GM23338 (cell line): ENCODE results near the gene TAB3. TPM values are rescaled to one million over a fixed set of nuclear protein-coding genes. Genes with fewer than 3 reads are reported as not detected.

Experiments
- ATAC-seq: fragments of 200-7000 bp; cut with Tn5 transposase; 3 replicates; pipeline ENCODE4 v1.9.1; 2020
- DNase-seq: peaks from one replicate; pipeline ENCODE4 v3.0.0-alpha.2; 2015; ENCODE audit warnings: low spot score
- H2AFZ ChIP-seq: fragments of 200-600 bp; sonication (generic); 2 replicates; pipeline ENCODE4 v1.8.0; 2016; ENCODE audit warnings: antibody characterized with exemption, mild to moderate bottlenecking, moderate library complexity
- H3F3A ChIP-seq: fragments of 200-600 bp; sonication (generic); replicated peaks from 2 replicates; pipeline ENCODE4 v1.8.0; 2017; ENCODE audit warnings: antibody characterized with exemption, mixed run types, low read depth
- H3K27ac ChIP-seq: fragments of 200-600 bp; sonication (generic); 2 replicates; pipeline ENCODE4 v1.6.1; 2016; ENCODE audit warnings: low read depth
- H3K27me3 ChIP-seq: fragments of 200-600 bp; sonication (generic); 2 replicates; pipeline ENCODE4 v1.8.0; 2016; ENCODE audit warnings: mild to moderate bottlenecking, mixed run types, moderate library complexity; ENCODE audit not compliant: insufficient read depth
- H3K36me3 ChIP-seq: fragments of 200-600 bp; sonication (generic); 2 replicates; pipeline ENCODE4 v1.8.0; 2016; ENCODE audit warnings: mild to moderate bottlenecking; ENCODE audit not compliant: insufficient read depth
- H3K4me1 ChIP-seq: fragments of 200-600 bp; sonication (generic); 2 replicates; pipeline ENCODE4 v1.8.0; 2016; ENCODE audit warnings: mild to moderate bottlenecking, moderate library complexity; ENCODE audit not compliant: insufficient read depth
- H3K4me2 ChIP-seq: fragments of 200-600 bp; sonication (generic); 2 replicates; pipeline ENCODE4 v1.7.1; 2017; ENCODE audit warnings: mixed run types
- H3K4me3 ChIP-seq: fragments of 200-600 bp; sonication (generic); 2 replicates; pipeline ENCODE4 v1.6.1; 2016; ENCODE audit warnings: mixed run types
- H3K79me2 ChIP-seq: fragments of 200-600 bp; sonication (generic); replicated peaks from 2 replicates; pipeline ENCODE4 v1.8.0; 2017; ENCODE audit warnings: mild to moderate bottlenecking; ENCODE audit not compliant: insufficient read depth
- H3K9me2 ChIP-seq: fragments of 200-600 bp; sonication (generic); 2 replicates; pipeline ENCODE4 v1.8.0; 2017; ENCODE audit not compliant: insufficient read depth
- H4K20me1 ChIP-seq: fragments of 200-600 bp; sonication (generic); replicated peaks from 2 replicates; pipeline ENCODE4 v1.8.0; 2017; ENCODE audit warnings: mild to moderate bottlenecking; ENCODE audit not compliant: insufficient read depth
- H3K27ac Mint-ChIP-seq: 2 replicates; pipeline ENCODE4 v1.8.0; 2020; ENCODE audit warnings: inconsistent platforms, mild to moderate bottlenecking, moderate library complexity, mixed read lengths
- H3K27me3 Mint-ChIP-seq: 3 replicates; pipeline ENCODE4 v1.8.0; 2022; ENCODE audit warnings: low read depth, mild to moderate bottlenecking, moderate library complexity, mixed read lengths, inconsistent platforms; ENCODE audit not compliant: insufficient read depth, poor library complexity
- H3K36me3 Mint-ChIP-seq: 3 replicates; pipeline ENCODE4 v1.8.0; 2021; ENCODE audit warnings: low read depth, mild to moderate bottlenecking, inconsistent platforms, moderate library complexity, mixed read lengths
- H3K4me1 Mint-ChIP-seq: 3 replicates; pipeline ENCODE4 v1.8.0; 2020; ENCODE audit warnings: mild to moderate bottlenecking, inconsistent platforms, mixed read lengths
- H3K4me3 Mint-ChIP-seq: 3 replicates; pipeline ENCODE4 v1.8.0; 2021; ENCODE audit warnings: moderate library complexity, mild to moderate bottlenecking, inconsistent platforms, mixed read lengths
- H3K9me3 Mint-ChIP-seq: 3 replicates; pipeline ENCODE4 v1.8.0; 2020; ENCODE audit warnings: moderate library complexity, mild to moderate bottlenecking, inconsistent platforms, mixed read lengths
- CREB1 ChIP-seq: fragments of 250-450 bp; sonication (Bioruptor Pico); IDR thresholded peaks from 2 replicates; pipeline ENCODE4 v1.5.0; 2020; ENCODE audit warnings: low read depth, mild to moderate bottlenecking, moderate library complexity
- ETS1 ChIP-seq: IDR thresholded peaks from 2 replicates; pipeline ENCODE4 v1.6.1; 2016; ENCODE audit warnings: antibody characterized with exemption
- EZH2 ChIP-seq: fragments of 200-600 bp; sonication (generic); IDR thresholded peaks from one replicate; pipeline ENCODE4 v1.8.0; 2017; ENCODE audit warnings: antibody characterized with exemption, mild to moderate bottlenecking, low read depth; ENCODE audit not compliant: unreplicated experiment
- EZH2phosphoT487 ChIP-seq: fragments of 200-600 bp; sonication (generic); IDR thresholded peaks from one replicate; pipeline ENCODE4 v1.8.1; 2018; ENCODE audit warnings: antibody characterized with exemption; ENCODE audit not compliant: unreplicated experiment
- JUNB ChIP-seq: IDR thresholded peaks from one replicate; pipeline ENCODE4 v1.6.1; 2016; ENCODE audit warnings: antibody characterized with exemption; ENCODE audit not compliant: unreplicated experiment
- NANOG ChIP-seq: IDR thresholded peaks from 2 replicates; pipeline ENCODE4 v1.6.1; 2016; ENCODE audit warnings: antibody characterized with exemption, borderline replicate concordance
- POLR2AphosphoS5 ChIP-seq: IDR thresholded peaks from 2 replicates; pipeline ENCODE4 v1.6.1; 2016; ENCODE audit warnings: antibody characterized with exemption, low read depth
- REST ChIP-seq: IDR thresholded peaks from one replicate; pipeline ENCODE4 v1.6.1; 2018; ENCODE audit warnings: antibody characterized with exemption; ENCODE audit not compliant: unreplicated experiment
- STAT1 ChIP-seq: IDR thresholded peaks from one replicate; pipeline ENCODE4 v1.6.1; 2016; ENCODE audit warnings: antibody characterized with exemption; ENCODE audit not compliant: unreplicated experiment
- ZNF114 ChIP-seq: fragments of 250-450 bp; sonication (Bioruptor Pico); IDR thresholded peaks from 2 replicates; pipeline ENCODE4 v1.5.0; 2020; ENCODE audit warnings: mild to moderate bottlenecking, moderate library complexity
- ZNF331 ChIP-seq: fragments of 250-450 bp; sonication (Bioruptor Pico); IDR thresholded peaks from 2 replicates; pipeline ENCODE4 v1.5.0; 2020; ENCODE audit warnings: low read depth, mild to moderate bottlenecking, moderate library complexity
- polyA plus RNA-seq: library from polyadenylated mRNA; unstranded; fragments of >200 nt; fragmentation: Nextera tagmentation; extraction: Ambion mirVana; gene quantifications from 2 replicates; pipeline ENCODE4 v1.2.1, GENCODE V29; 2016
- total RNA-seq: library from RNA; depleted of rRNA; stranded (reverse); fragments of >200 nt; shearing (Covaris generic); gene quantifications from 2 replicates; pipeline ENCODE4 v1.2.3, GENCODE V29; 2014
- TF ChIP-seq, protein P1 (sequence below), 2 experiments: fragments of 200-600 bp in 1 of 2; sonication (generic) in 1 of 2; conservative IDR thresholded peaks; 2 replicates each; pipeline versions ENCODE4 v1.5.1 to v1.6.1; 2016 to 2017; ENCODE audit warnings: antibody characterized with exemption in 2 of 2, low read depth in 2 of 2, mild to moderate bottlenecking in 2 of 2, moderate library complexity in 1 of 2

Gene TAB3
- total and polyA plus RNA-seq, 2 experiments from 2014 or later, result 4.4 to 21.7 TPM

DNA sequence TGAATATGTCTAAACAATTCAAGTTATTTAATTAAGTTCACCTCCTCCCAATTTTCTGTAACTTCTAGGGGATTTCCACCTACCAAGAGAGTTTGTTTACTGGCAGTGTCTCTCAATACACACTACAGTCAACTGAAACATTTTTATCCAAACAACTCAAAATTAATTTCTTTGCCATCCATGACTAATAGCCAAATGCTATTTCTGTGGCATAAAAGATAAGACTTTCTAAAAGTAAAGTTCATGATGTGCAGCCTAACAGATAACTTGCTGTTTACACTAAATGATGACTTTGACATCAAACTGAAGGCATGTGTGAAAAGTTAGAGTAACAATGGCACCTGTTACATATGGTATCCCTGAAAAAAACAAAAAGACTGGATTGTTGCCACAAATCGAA, 7.3 kb downstream of the TAB3 start (continued):
- no peak for TF ChIP-seq JUNB
- TF ChIP-seq POLR2AphosphoS5, result no peak
- no peak for TF ChIP-seq NANOG
- no peak for TF ChIP-seq EZH2
- no peak for TF ChIP-seq ZNF331
- TF ChIP-seq ETS1, result no peak
- no peak for TF ChIP-seq CREB1
- TF ChIP-seq ZNF114 (CRISPR knock-in tag), result no peak
- TF ChIP-seq, protein P1, sequence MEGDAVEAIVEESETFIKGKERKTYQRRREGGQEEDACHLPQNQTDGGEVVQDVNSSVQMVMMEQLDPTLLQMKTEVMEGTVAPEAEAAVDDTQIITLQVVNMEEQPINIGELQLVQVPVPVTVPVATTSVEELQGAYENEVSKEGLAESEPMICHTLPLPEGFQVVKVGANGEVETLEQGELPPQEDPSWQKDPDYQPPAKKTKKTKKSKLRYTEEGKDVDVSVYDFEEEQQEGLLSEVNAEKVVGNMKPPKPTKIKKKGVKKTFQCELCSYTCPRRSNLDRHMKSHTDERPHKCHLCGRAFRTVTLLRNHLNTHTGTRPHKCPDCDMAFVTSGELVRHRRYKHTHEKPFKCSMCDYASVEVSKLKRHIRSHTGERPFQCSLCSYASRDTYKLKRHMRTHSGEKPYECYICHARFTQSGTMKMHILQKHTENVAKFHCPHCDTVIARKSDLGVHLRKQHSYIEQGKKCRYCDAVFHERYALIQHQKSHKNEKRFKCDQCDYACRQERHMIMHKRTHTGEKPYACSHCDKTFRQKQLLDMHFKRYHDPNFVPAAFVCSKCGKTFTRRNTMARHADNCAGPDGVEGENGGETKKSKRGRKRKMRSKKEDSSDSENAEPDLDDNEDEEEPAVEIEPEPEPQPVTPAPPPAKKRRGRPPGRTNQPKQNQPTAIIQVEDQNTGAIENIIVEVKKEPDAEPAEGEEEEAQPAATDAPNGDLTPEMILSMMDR (conservative IDR thresholded peaks at IDR 0.05; ENCODE audit: low read depth in 2 of 2), result no peak
- no peak for TF ChIP-seq STAT1
- TF ChIP-seq REST, result no peak

DNA sequence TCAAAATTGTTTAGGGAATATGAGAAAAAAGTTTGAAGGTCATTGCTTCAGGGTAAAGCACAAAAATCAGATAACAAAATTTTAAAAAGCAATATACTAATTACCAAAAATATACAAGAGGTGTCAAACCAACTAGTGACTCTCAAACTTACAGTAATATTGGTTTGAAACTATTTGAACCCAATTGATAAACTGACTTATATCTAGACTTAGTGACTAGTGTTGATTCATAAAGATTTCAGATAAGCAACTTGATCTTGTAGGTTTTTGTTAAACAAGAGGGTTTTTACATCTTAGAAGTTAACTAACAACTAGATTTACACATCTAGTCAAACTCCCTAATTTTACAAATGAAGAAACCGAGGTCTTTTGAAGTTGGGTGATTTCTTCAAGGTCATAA, 7.7 kb downstream of the TAB3 start:
- peaks cover 58% of the 10 kb centered on the region for H3K79me2 ChIP-seq
- ATAC-seq, result no peak
- no peak for TF ChIP-seq ETS1
- TF ChIP-seq ZNF114 (CRISPR knock-in tag), result no peak
- TF ChIP-seq EZH2phosphoT487, result no peak

More for the DNA sequence above, 7.7 kb downstream of the TAB3 start:
- H4K20me1 ChIP-seq, result no peaks in the 10 kb centered on the region
- peaks cover 4% of the 10 kb centered on the region for H3K27me3 Mint-ChIP-seq
- H2AFZ ChIP-seq, result no peak overlapping the region
- H3K4me3 Mint-ChIP-seq, result no peak overlapping the region
- H3K4me2 ChIP-seq, result no peak overlapping the region
- DNase-seq, result no peak
- no peaks in the 10 kb centered on the region for H3K9me2 ChIP-seq
- H3K4me1 ChIP-seq, result no peaks in the 10 kb centered on the region
- H3K4me3 ChIP-seq, result no peak overlapping the region
- H3K27ac ChIP-seq, result no peak overlapping the region
- H3K9me3 Mint-ChIP-seq, result no peaks in the 10 kb centered on the region
- peaks cover 18% of the 10 kb centered on the region for H3K4me1 Mint-ChIP-seq
- no peaks in the 10 kb centered on the region for H3F3A ChIP-seq
- no peaks in the 10 kb centered on the region for H3K36me3 ChIP-seq
- H3K27ac Mint-ChIP-seq, result no peak overlapping the region
- H3K36me3 Mint-ChIP-seq, result no peaks in the 10 kb centered on the region
- H3K27me3 ChIP-seq, result no peaks in the 10 kb centered on the region
